GM12801 (cell line): ENCODE measurements around the gene CPT1B.

Source experiments
- TF ChIP-seq, protein P1 (sequence below): IDR thresholded peaks from one replicate; pipeline ENCODE4 v1.5.1; 2011; ENCODE audit warnings: control low read depth; ENCODE audit not compliant: insufficient read length; ENCODE audit errors: extremely low read depth

The CPT1B gene

DNA sequence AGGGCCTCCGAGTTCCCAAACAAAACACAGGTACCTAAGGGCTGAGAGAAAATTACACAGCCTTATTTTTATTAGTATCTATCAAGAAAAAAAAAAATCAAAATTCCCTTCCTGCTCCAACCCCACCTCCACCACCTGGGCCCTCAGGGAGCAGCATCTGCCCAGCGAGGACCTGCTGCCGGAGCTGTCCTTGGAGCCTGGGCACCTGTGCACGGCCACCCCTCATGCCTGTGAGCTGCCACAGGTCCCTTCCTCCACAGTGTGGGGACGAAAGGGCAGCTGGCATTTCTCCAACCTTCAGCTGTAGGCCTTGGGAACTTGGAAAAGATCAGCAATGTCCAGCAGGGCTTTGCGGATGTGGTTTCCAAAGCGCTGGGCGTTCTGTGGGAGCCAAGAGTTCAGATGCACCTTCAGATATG lies 9.2 kb downstream of the CPT1B start:
- TF ChIP-seq, protein P1, sequence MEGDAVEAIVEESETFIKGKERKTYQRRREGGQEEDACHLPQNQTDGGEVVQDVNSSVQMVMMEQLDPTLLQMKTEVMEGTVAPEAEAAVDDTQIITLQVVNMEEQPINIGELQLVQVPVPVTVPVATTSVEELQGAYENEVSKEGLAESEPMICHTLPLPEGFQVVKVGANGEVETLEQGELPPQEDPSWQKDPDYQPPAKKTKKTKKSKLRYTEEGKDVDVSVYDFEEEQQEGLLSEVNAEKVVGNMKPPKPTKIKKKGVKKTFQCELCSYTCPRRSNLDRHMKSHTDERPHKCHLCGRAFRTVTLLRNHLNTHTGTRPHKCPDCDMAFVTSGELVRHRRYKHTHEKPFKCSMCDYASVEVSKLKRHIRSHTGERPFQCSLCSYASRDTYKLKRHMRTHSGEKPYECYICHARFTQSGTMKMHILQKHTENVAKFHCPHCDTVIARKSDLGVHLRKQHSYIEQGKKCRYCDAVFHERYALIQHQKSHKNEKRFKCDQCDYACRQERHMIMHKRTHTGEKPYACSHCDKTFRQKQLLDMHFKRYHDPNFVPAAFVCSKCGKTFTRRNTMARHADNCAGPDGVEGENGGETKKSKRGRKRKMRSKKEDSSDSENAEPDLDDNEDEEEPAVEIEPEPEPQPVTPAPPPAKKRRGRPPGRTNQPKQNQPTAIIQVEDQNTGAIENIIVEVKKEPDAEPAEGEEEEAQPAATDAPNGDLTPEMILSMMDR: no peak

GRCh38 chr22:50568626-50569025 lies 9.6 kb downstream of the CPT1B start:
- TF ChIP-seq, protein P1: no peak

- TF ChIP-seq, protein P1: no peak
Measured at GRCh38 chr22:50567721-50568252, 10.4 kb downstream of the CPT1B start.

DNA sequence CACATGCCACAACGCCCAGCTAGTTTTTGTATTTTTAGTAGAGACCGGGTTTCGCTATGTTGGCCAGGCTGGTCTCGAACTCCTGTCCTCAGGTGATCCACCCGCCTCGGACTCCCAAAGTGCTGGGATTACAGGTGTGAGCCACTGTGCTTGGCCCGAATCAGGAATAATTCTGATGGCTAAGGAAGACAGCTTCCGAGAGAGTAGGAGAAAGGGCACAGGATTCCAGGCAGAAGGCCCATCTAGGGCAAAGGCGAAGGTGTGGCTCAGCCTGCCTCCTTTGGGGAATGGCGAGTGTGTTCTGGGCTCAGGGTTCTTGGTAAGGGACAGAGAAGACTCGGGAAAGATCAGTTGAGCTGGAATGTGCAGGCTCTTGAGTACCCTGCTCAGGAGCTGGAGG lies 13.9 kb downstream of the CPT1B start:
- TF ChIP-seq, protein P1: no peak

DNA sequence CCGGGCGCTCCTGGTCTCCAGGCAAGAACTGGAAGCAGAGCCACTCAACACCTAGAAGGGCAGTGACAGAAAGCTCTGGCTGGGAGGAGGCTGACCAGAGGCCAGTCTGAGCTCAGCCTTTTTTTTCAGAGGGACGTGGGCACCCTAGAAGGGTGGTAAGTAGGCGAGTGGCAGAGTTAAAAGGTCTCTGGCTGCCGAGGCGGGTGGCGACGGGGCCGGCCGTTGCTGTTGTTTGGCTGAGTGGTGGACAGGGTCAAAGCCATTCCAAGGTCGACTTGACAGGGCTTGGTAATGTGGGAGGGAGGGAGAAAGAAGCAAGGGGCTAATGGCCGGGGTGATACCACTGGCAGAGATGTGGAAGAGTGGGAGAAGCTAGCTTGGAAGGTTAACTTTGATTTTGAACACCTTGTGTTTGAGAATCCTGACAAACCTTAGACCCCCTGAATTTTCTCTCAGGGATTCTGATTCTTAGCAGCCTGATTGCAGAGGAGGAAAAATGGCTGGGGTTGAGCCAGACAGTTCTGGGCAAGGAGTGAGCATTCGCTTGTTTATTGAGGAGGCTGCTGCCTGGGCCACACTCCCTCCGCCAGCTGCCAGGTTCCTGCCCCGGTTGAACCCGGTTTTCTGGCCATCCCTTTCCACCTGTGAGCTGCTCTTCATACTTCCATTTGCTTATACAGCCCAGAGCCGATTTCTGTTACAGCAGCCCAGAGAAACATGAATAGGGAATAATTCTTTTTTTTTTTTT lies 14.6 kb downstream of the CPT1B start:
- TF ChIP-seq, protein P1: no peak

GRCh38 chr22:50562523-50563412 lies 15.5 kb downstream of the CPT1B start, which contains the start of gene SYCE3:
Gene SYCE3 (minus strand): TSS chr22:50562919. CDS start chr22:50556405, 6,514 bp downstream.
- TF ChIP-seq, protein P1: no peak

DNA sequence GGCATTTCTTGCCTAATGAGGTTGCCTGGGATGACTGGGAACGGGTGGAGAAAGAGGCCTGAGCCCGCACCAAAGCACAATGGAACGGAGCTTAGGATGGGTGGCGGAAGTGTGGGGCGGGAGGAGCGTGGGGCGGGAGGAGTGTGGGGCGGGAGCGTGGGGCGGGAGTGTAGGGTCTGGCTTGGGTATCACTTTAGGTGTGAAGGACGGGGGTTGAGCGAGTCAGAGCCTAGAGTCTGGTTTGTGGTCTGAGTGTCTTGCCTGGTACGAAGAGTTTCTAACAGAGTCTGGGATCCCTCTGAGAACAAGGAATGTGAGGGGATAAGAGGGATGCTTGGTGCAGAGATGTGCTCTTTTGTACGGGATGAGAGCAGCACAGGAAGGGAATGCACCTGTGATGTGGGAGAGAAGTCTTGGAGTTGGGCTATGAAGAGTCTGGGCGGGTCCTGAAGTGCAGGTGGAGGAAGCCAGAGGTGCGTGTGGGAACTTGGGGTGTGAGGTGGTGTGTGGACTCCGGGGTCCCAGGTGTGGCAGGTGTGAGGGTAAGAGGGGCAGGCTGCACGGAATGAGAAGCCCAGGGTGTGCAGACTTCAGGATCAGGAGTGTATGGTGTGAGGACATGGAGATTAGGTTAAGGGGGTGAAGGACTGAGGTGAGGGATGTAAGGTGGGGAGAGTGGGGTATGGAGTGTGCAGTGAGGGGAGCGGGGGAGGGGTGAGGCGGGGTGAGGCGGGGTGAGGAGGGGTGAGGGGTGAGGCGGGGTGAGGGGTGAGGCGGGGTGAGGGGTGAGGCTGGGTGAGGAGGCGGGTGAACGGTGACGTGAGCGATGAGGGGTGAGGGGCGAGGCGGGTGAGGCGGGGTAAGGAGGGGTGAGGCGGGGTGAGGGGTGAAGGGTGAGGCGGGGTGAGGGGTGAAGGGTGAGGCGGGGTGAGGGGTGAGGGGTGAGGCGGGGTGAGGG lies 16.5 kb downstream of the CPT1B start:
- TF ChIP-seq, protein P1: no peak
